ENCODE data around the gene COTL1.

Gene COTL1

GRCh38 chr16:84594725-84595038, 23.2 kb downstream of the COTL1 start:
- DNase-seq = no peak

GRCh38 chr16:84593825-84594724, 23.8 kb downstream of the COTL1 start:
- DNase-seq = no peak

- DNase-seq = no peak
These were observed 25.2 kb downstream of the COTL1 start for GRCh38 chr16:84592718-84593117.

- no peak for DNase-seq
These were observed 27.7 kb downstream of the COTL1 start for GRCh38 chr16:84589975-84590719.

- DNase-seq = no peak
These were observed 28.9 kb downstream of the COTL1 start for GRCh38 chr16:84588991-84589390.

- DNase-seq = no peak
These were observed 32.0 kb downstream of the COTL1 start for GRCh38 chr16:84585886-84586285.

- no peak for DNase-seq
These were observed 32.4 kb downstream of the COTL1 start for GRCh38 chr16:84585467-84585866.

GRCh38 chr16:84584678-84585077, 33.2 kb downstream of the COTL1 start:
- no peak for DNase-seq

GRCh38 chr16:84583995-84584394, 33.9 kb downstream of the COTL1 start:
- DNase-seq = no peak

GRCh38 chr16:84582958-84583516, 34.8 kb downstream of the COTL1 start:
- no peak for DNase-seq

GRCh38 chr16:84581158-84581557, 36.7 kb downstream of the COTL1 start:
- no peak for DNase-seq

GRCh38 chr16:84579936-84580335, 37.9 kb downstream of the COTL1 start:
- DNase-seq = no peak

GRCh38 chr16:84578538-84579126, 39.2 kb downstream of the COTL1 start:
- no peak for DNase-seq

GRCh38 chr16:84577034-84577803, 40.7 kb downstream of the COTL1 start:
- DNase-seq = no peak

- no peak for DNase-seq
These were observed 42.0 kb downstream of the COTL1 start for GRCh38 chr16:84575914-84576313.

- DNase-seq = no peak
These were observed 43.7 kb downstream of the COTL1 start for GRCh38 chr16:84574191-84574590.

GRCh38 chr16:84572096-84572495, 45.8 kb downstream of the COTL1 start:
- no peak for DNase-seq

GRCh38 chr16:84571506-84571905, 46.4 kb downstream of the COTL1 start:
- DNase-seq = no peak

GRCh38 chr16:84570739-84571403, 47.0 kb downstream of the COTL1 start:
- peak; percentile 71 for DNase-seq

GRCh38 chr16:84569382-84569987, 48.4 kb downstream of the COTL1 start:
- DNase-seq = no peak

- DNase-seq = no peak
These were observed 49.8 kb downstream of the COTL1 start for GRCh38 chr16:84568066-84568465.
